VCaP (cell line): ENCODE results near the gene POU3F2.
A peak's percentile ranks its signal among the peaks of the same experiment; 100 is the strongest.

ENCODE experiments used
- H3K27ac ChIP-seq: fragments of 450-650 bp; 2 replicates; pipeline ENCODE4 v1.5.1; 2017
- CTCF ChIP-seq: fragments of 450-650 bp; conservative IDR thresholded peaks from 2 replicates; pipeline ENCODE4 v1.5.1; 2017; ENCODE audit warnings: mild to moderate bottlenecking, moderate library complexity

The POU3F2 gene

GRCh38 chr6:98847779-98848538 lies 13.6 kb downstream of the POU3F2 start:
- TF ChIP-seq CTCF, result no peak
- no peak overlapping the region for H3K27ac ChIP-seq

GRCh38 chr6:98848539-98849242 lies 14.3 kb downstream of the POU3F2 start:
- H3K27ac ChIP-seq, result no peak overlapping the region
- TF ChIP-seq CTCF, result no peak

GRCh38 chr6:98864497-98864896 lies 30.1 kb downstream of the POU3F2 start:
- TF ChIP-seq CTCF, result no peak
- no peak overlapping the region for H3K27ac ChIP-seq

- H3K27ac ChIP-seq, result peak overlapping the region; percentile 38
- no peak for TF ChIP-seq CTCF
Observed at GRCh38 chr6:98871057-98871456, 36.7 kb downstream of the POU3F2 start.

GRCh38 chr6:98871821-98872220 lies 37.4 kb downstream of the POU3F2 start:
- H3K27ac ChIP-seq, result no peak overlapping the region; the same call in 1 of the 2 replicates
- TF ChIP-seq CTCF, result no peak

GRCh38 chr6:98875375-98875774 lies 41.0 kb downstream of the POU3F2 start:
- TF ChIP-seq CTCF, result no peak

GRCh38 chr6:98877250-98877649 lies 42.9 kb downstream of the POU3F2 start:
- TF ChIP-seq CTCF, result no peak
- H3K27ac ChIP-seq, result no peak overlapping the region

More at GRCh38 chr6:98875375-98875774, 41.0 kb downstream of the POU3F2 start:
- H3K27ac ChIP-seq, result no peak overlapping the region
